Germinal center (tissue), 1 donor: ENCODE data around the gene FAM83E.

ENCODE experiments used
- DNase-seq: peaks from one replicate; pipeline ENCODE4 v3.0.0; 2012; ENCODE audit warnings: mixed read lengths, low spot score

The FAM83E gene

DNA sequence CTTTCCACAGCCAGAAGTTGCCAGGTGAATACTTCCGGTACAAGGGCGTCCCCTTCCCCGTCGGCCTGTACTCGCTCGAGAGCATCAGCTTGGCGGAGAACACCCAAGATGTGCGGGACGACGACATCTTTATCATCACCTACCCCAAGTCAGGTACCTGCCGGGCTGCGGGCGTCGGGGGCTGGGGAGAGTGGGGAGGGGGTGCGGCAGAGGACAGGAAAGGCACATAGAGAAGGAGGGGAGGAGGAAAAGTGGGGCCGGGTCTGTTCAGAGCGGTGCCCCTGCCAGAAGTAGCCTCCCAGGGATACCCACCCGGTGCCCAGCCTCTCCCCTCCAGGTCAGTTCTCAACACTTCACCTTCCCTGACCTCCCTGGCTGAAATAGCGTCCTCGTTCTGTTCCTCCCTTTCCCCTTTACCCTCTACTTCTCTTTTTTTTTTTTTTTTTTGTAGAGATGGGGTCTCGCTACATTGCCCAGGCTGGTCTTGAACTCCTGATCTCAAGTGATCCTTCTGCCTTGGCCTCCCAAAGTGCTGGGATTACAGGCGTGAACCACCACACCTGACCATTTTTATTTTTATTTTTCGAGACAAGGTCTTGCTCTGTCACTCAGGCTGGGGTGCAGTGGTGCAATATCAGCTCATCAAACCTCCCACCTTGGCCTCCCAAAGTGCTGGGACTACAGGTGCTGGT, 38.8 kb downstream of the FAM83E start:
- no peak for DNase-seq

DNA sequence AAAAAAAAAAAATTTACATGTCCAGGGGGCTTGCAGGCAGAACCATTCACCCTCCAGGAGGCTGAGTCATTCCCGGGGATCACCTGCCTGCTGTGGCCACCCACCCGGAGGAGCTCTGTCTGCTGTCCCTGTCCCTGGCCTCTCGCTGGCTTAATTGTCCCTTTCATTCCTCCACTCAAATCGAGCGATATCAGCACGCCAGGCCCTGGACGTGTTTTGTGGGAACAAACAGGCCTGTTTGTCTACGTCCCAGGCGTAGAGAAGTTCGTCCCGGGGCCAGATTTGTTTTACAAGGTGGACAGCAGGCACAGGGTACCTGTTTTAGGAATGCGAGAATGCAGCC, 41.7 kb downstream of the FAM83E start:
- DNase-seq = no peak

DNA sequence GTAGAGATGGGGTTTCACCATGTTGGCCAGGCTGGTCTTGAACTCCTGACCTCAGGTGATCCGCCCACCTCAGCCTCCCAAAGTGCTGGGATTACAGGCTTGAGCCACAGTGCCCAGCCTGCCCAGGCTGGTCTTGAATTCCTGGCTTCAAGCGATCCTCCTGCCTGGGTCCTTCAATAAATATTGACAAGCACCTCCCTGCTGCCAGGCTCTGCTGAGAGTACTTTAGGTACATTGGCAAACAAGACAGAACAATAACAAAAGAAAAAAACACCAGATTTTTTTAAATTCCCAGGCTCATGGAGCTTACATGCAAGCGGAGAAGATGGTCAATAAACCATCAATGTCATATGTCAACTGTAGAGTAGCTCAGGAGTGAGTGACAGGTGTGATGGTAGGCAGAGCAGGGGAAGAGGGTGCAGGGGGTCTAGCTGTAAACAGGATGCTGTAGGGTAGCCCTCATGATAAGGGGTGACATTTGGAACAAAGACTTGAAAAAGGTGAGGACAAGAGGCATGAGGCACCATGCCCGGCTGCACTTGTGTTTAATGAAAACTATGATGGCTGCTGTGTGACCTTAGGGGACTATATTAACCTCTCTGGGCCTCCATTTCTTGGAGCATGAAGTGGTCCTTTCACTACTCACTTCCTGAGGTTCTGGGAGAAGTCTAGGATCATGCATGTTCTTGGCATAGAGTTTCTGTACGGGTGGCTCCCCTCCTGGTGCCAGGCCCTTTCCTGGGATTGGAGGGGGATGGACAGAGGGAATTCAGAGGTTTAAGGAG, 43.3 kb downstream of the FAM83E start:
- no peak for DNase-seq

DNA sequence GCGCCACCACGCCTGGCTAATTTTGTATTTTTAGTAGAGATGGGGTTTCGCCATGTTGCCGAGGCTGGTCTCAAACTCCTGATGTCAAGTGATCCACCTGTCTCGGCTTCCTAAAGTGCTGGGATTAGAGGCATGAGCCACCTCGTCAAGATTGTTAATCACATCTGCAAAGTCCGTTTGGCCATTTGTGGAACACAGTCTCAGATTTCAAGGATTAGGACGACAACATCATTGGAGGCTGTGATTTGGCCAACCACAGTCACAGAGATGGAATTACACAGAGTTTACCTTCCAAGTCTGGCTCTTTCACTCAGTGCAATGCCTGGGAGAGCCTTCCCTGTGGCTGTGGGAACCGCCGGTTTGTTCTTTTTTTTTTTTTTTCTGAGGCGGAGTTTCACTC, 45.1 kb downstream of the FAM83E start:
- no peak for DNase-seq

DNA sequence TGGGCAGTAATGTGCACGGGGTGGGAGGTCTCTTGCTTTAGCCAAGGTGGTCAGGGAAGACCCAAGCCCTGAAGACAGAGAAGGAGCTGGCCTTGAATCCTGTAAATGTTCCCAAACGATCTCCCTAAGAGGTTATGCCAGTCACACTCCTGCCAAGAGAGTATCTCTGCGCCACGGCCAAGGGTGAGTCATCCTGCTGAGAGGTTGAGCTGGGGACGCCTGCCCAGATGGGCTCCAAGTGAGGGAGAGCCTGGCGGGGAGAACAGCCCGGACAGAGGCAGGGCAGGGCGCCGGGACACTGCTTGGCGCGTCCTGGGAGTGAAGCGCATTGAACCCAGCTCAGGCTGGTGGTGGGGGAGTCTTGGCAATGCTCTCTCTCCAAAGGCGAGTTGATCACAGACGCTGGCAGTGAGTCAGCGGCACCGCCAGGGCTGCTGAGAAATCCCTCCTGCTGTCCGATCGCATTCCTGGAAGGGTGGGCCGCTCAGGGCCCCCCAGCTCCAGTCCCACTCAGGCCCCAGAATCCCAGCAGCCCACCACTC, 46.5 kb downstream of the FAM83E start:
- no peak for DNase-seq

DNA sequence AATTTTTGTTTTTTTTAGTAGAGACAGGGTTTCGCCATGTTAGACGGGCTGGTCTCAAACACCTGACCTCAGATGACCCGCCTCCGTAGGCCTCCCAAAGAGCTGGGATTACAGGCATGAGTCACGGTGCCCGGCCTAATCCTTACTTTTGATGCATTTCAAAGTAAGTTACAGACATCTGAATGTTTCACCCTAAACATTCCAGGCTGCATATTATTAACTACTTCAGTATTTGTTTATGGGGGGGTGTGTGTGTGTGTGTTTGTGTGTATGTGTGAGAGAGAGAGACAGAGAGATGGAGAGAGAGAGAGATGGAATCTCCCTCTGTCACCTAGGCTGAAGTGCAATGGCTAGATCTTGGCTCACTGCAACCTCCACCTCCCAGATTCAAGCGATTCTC, 49.8 kb downstream of the FAM83E start:
- DNase-seq = no peak
